ENCODE data around the gene STK35. TPM values are rescaled to one million over a fixed set of nuclear protein-coding genes. Genes with fewer than 3 reads are reported as not detected.

Gene STK35
- total and polyA plus RNA-seq, 2 of the 8 experiments (the other 6 are each of a cell fraction or from before 2014, with no cell fraction given), result 24.9 to 45.0 TPM

GRCh38 chr20:2093159-2093781, 8.4 kb upstream of the STK35 start (continued):
- TF ChIP-seq KDM4A (IDR thresholded peaks at IDR 0.05; ENCODE audit: low read depth, low read length, severe bottlenecking), result no peak
- TF ChIP-seq, protein P1, sequence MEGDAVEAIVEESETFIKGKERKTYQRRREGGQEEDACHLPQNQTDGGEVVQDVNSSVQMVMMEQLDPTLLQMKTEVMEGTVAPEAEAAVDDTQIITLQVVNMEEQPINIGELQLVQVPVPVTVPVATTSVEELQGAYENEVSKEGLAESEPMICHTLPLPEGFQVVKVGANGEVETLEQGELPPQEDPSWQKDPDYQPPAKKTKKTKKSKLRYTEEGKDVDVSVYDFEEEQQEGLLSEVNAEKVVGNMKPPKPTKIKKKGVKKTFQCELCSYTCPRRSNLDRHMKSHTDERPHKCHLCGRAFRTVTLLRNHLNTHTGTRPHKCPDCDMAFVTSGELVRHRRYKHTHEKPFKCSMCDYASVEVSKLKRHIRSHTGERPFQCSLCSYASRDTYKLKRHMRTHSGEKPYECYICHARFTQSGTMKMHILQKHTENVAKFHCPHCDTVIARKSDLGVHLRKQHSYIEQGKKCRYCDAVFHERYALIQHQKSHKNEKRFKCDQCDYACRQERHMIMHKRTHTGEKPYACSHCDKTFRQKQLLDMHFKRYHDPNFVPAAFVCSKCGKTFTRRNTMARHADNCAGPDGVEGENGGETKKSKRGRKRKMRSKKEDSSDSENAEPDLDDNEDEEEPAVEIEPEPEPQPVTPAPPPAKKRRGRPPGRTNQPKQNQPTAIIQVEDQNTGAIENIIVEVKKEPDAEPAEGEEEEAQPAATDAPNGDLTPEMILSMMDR (IDR thresholded peaks at IDR 0.05; ENCODE audit: control extremely low read depth in 1 of 3, insufficient read depth in 1 of 3, low read depth in 1 of 3, low read length in 3 of 3), result peak; percentile 82 to 89 (median 86)
